EL (cell line): ENCODE data around the gene HPF1.

Source experiments
- DNase-seq: peaks from one replicate; pipeline ENCODE4 v3.0.0-alpha.2; 2016

The HPF1 gene

GRCh38 chr4:169730564-169730963 lies 27.2 kb downstream of the HPF1 start:
- DNase-seq = no peak

- DNase-seq = no peak
These were observed 30.1 kb downstream of the HPF1 start for GRCh38 chr4:169727616-169728015.

- peak; percentile 59 for DNase-seq
These were observed 33.5 kb downstream of the HPF1 start for GRCh38 chr4:169724260-169724659.

GRCh38 chr4:169723207-169723965 lies 34.4 kb downstream of the HPF1 start:
- no peak for DNase-seq

- DNase-seq = no peak
These were observed 37.2 kb downstream of the HPF1 start for GRCh38 chr4:169720529-169720928.

- peak; percentile 18 for DNase-seq
These were observed 41.1 kb downstream of the HPF1 start for GRCh38 chr4:169716677-169717076.

- no peak for DNase-seq
These were observed 41.9 kb downstream of the HPF1 start for GRCh38 chr4:169715826-169716225.

- no peak for DNase-seq
These were observed 49.6 kb downstream of the HPF1 start for GRCh38 chr4:169707958-169708643.

- no peak for DNase-seq
These were observed 59.4 kb downstream of the HPF1 start for GRCh38 chr4:169698331-169698730.

GRCh38 chr4:169690787-169691186 lies 67.0 kb downstream of the HPF1 start:
- no peak for DNase-seq

- no peak for DNase-seq
These were observed 68.1 kb downstream of the HPF1 start for GRCh38 chr4:169689681-169690080.

- DNase-seq = no peak
These were observed 75.2 kb downstream of the HPF1 start for GRCh38 chr4:169682372-169683047.
